HEK293T (cell line): ENCODE data around the gene YOD1.

Experiments
- CTBP1 ChIP-seq: fragments of 450-650 bp; IDR thresholded peaks from 2 replicates; pipeline ENCODE4 v1.6.1; 2016; ENCODE audit warnings: borderline replicate concordance
- SP1 ChIP-seq: fragments of 450-650 bp; IDR thresholded peaks from 2 replicates; pipeline ENCODE4 v1.6.1; 2017
- SUZ12 ChIP-seq: fragments of 450-650 bp; IDR thresholded peaks from 2 replicates; pipeline ENCODE4 v1.6.1; 2016; ENCODE audit warnings: mild to moderate bottlenecking

DNA sequence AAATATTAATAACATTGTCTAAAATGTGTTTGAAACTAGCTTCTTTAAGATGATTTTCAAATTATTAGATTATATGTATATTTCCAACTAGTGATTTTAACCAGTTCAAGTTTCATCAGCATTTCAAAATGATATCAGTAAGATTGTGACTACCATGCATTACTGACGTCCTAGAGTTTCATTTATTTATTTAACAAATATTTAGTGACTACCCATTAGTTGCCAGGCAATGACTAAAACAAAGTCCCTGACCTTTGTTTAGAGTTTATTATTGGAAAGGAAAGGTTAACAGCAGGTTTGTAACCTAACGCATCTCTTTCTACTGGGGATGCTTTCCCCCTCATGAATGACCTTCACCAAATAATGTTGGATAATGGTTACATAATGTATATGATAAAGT, 30.1 kb upstream of the YOD1 start:
- TF ChIP-seq SUZ12 = no peak
- TF ChIP-seq SP1 = no peak
- TF ChIP-seq CTBP1 = no peak
